Prostate gland (tissue), 2 donors: ENCODE measurements around the gene CUX1.

Experiments used
- POLR2AphosphoS5 ChIP-seq: sonication (generic); formaldehyde crosslinking; IDR thresholded peaks from one replicate; pipeline ENCODE4 v1.6.1; 2017; ENCODE audit warnings: antibody characterized with exemption
- TF ChIP-seq, protein P1 (sequence below), 4 experiments: fragments of 200-600 bp in 2 of 4; fragments of 450-650 bp in 2 of 4; sonication (generic) in 2 of 4; IDR thresholded peaks; 1 replicate in 3 of 4; 2 replicates in 1 of 4; pipeline ENCODE4 v1.5.1; 2016 to 2019; ENCODE audit warnings: antibody characterized with exemption in 4 of 4, mild to moderate bottlenecking in 2 of 4, moderate library complexity in 2 of 4

DNA sequence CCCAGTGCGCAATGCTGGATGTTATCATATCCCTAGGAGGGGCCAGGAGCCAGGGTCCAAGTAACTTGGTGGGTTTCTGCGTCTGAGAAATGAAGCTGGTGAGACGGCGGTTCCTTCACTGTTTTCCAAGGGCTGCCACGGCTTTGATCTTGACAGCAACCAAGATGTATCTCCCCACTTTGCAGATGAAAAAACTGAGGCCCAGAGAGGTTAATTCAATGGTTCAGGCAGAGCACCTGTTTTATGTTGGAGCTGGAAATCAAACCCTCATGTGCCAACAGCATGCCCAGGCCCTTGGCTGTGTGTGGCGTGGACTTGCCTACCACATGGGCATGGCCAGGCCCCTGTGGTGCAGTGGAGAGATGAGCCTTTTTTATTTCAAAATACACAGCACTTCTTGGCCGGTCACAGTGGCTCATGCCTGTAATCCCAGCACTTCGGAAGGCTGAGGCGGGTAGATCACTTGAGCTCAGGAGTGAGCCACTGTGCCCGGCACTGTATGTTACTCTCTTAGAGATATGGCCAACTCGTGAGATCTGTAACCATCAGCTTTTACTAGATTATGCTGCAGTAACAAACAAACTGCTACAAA lies 244.0 kb downstream of the CUX1 start:
- TF ChIP-seq POLR2AphosphoS5: no peak
- TF ChIP-seq, protein P1, sequence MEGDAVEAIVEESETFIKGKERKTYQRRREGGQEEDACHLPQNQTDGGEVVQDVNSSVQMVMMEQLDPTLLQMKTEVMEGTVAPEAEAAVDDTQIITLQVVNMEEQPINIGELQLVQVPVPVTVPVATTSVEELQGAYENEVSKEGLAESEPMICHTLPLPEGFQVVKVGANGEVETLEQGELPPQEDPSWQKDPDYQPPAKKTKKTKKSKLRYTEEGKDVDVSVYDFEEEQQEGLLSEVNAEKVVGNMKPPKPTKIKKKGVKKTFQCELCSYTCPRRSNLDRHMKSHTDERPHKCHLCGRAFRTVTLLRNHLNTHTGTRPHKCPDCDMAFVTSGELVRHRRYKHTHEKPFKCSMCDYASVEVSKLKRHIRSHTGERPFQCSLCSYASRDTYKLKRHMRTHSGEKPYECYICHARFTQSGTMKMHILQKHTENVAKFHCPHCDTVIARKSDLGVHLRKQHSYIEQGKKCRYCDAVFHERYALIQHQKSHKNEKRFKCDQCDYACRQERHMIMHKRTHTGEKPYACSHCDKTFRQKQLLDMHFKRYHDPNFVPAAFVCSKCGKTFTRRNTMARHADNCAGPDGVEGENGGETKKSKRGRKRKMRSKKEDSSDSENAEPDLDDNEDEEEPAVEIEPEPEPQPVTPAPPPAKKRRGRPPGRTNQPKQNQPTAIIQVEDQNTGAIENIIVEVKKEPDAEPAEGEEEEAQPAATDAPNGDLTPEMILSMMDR (IDR thresholded peaks at IDR 0.05): no peak
